KMS-11 (cell line): ENCODE measurements around the gene GSTT4.
"Not testable (repeated sequence)": the region's sequence is repeated elsewhere in the genome, so short reads cannot be mapped to it uniquely, and the experiment has no call there.

Experiments used
- H2AFZ ChIP-seq: fragments of 200-600 bp; sonication (generic); 2 replicates; pipeline ENCODE4 v1.6.1; 2016; ENCODE audit warnings: antibody characterized with exemption, mixed run types, low read depth
- H3K27ac ChIP-seq: fragments of 200-600 bp; sonication (generic); 2 replicates; pipeline ENCODE4 v1.6.1; 2016; ENCODE audit warnings: mild to moderate bottlenecking, mixed run types
- H3K27me3 ChIP-seq: fragments of 200-600 bp; sonication (generic); 2 replicates; pipeline ENCODE4 v1.6.1; 2017; ENCODE audit warnings: mild to moderate bottlenecking, low read depth, mixed run types, moderate library complexity; ENCODE audit not compliant: insufficient read depth
- H3K36me3 ChIP-seq: fragments of 200-600 bp; sonication (generic); 2 replicates; pipeline ENCODE4 v1.6.1; 2017; ENCODE audit warnings: mild to moderate bottlenecking, mixed run types; ENCODE audit not compliant: insufficient read depth
- H3K4me1 ChIP-seq: fragments of 200-600 bp; sonication (generic); 2 replicates; pipeline ENCODE4 v1.6.1; 2016; ENCODE audit warnings: mild to moderate bottlenecking, low read depth, mixed run types; ENCODE audit not compliant: poor library complexity, severe bottlenecking
- H3K4me2 ChIP-seq: fragments of 200-600 bp; sonication (generic); 2 replicates; pipeline ENCODE4 v1.7.0; 2016; ENCODE audit warnings: mild to moderate bottlenecking, mixed run types
- H3K4me3 ChIP-seq: fragments of 200-600 bp; sonication (generic); IDR thresholded peaks from 2 replicates; pipeline ENCODE4 v1.6.1; 2017; ENCODE audit warnings: low read depth, low read length, mixed read lengths; ENCODE audit not compliant: insufficient read depth
- H3K79me2 ChIP-seq: fragments of 200-600 bp; sonication (generic); 2 replicates; pipeline ENCODE4 v1.6.1; 2016; ENCODE audit warnings: low read depth, mixed run types; ENCODE audit not compliant: insufficient read depth
- H3K9ac ChIP-seq: fragments of 200-600 bp; sonication (generic); 2 replicates; pipeline ENCODE4 v1.6.1; 2016; ENCODE audit warnings: mild to moderate bottlenecking, mixed run types
- H4K20me1 ChIP-seq: fragments of 200-600 bp; sonication (generic); 2 replicates; pipeline ENCODE4 v1.6.1; 2016; ENCODE audit warnings: mild to moderate bottlenecking, mixed run types; ENCODE audit not compliant: insufficient read depth
- CTCF ChIP-seq: fragments of 200-600 bp; sonication (generic); conservative IDR thresholded peaks from 2 replicates; pipeline ENCODE4 v1.6.1; 2017; ENCODE audit warnings: low read depth, mild to moderate bottlenecking, antibody characterized with exemption, low read length, moderate library complexity, mixed read lengths

Gene GSTT4

GRCh38 chr22:24043958-24044357, 38.7 kb upstream of the GSTT4 start:
- TF ChIP-seq CTCF: no peak
- Histone ChIP-seq H3K4me2 (no peak overlapping the region), H4K20me1 (no peaks in the 10 kb centered on the region), H3K36me3 (no peaks in the 10 kb centered on the region), H3K4me3 (no peak overlapping the region), H3K4me1 (no peaks in the 10 kb centered on the region), H3K27me3 (no peaks in the 10 kb centered on the region), H3K27ac (no peak overlapping the region), H2AFZ (no peak overlapping the region), H3K9ac (no peak overlapping the region), H3K79me2 (no peaks in the 10 kb centered on the region)

GRCh38 chr22:24043465-24043864, 38.2 kb upstream of the GSTT4 start:
- not testable (repeated sequence) for H3K4me2 ChIP-seq, H3K36me3 ChIP-seq, H3K27ac ChIP-seq, H4K20me1 ChIP-seq, H3K79me2 ChIP-seq, H3K4me1 ChIP-seq, H2AFZ ChIP-seq, H3K27me3 ChIP-seq, H3K4me3 ChIP-seq, H3K9ac ChIP-seq

GRCh38 chr22:24040946-24041345, 35.7 kb upstream of the GSTT4 start:
- Histone ChIP-seq H3K4me3 (no peak overlapping the region), H3K79me2 (no peaks in the 10 kb centered on the region), H2AFZ (no peak overlapping the region), H4K20me1 (no peaks in the 10 kb centered on the region), H3K4me2 (no peak overlapping the region), H3K9ac (no peak overlapping the region), H3K27ac (no peak overlapping the region), H3K4me1 (no peaks in the 10 kb centered on the region), H3K27me3 (no peaks in the 10 kb centered on the region), H3K36me3 (no peaks in the 10 kb centered on the region)
- no peak for TF ChIP-seq CTCF

GRCh38 chr22:24039046-24039445, 33.8 kb upstream of the GSTT4 start:
- Histone ChIP-seq H3K79me2 (no peaks in the 10 kb centered on the region; the same call in 1 of the 2 replicates), H3K4me3 (no peak overlapping the region), H3K4me1 (no peaks in the 10 kb centered on the region), H3K27ac (no peak overlapping the region), H2AFZ (no peak overlapping the region), H3K9ac (no peak overlapping the region), H3K4me2 (no peak overlapping the region), H4K20me1 (no peaks in the 10 kb centered on the region), H3K27me3 (no peaks in the 10 kb centered on the region), H3K36me3 (no peaks in the 10 kb centered on the region)
- TF ChIP-seq CTCF: no peak

- Histone ChIP-seq H3K27ac (no peak overlapping the region), H3K79me2 (no peaks in the 10 kb centered on the region; the same call in 1 of the 2 replicates), H4K20me1 (no peaks in the 10 kb centered on the region), H3K9ac (no peak overlapping the region), H3K4me1 (no peaks in the 10 kb centered on the region), H3K4me2 (no peak overlapping the region), H2AFZ (no peak overlapping the region), H3K27me3 (no peaks in the 10 kb centered on the region), H3K36me3 (no peaks in the 10 kb centered on the region), H3K4me3 (no peak overlapping the region)
- TF ChIP-seq CTCF: no peak
Observed at GRCh38 chr22:24037851-24038765, 32.9 kb upstream of the GSTT4 start.
